ENCODE results near the gene YBX1.

Gene YBX1

GRCh38 chr1:42734201-42735035 is 52.2 kb downstream of the YBX1 start:
- DNase-seq (ENCODE audit: low read depth, low spot score) = no peak

- DNase-seq (ENCODE audit: low read depth, low spot score) = no peak
Observed at GRCh38 chr1:42735056-42735455, 52.8 kb downstream of the YBX1 start.

GRCh38 chr1:42735477-42736105 is 53.4 kb downstream of the YBX1 start:
- DNase-seq (ENCODE audit: low read depth, low spot score) = no peak

GRCh38 chr1:42736152-42736551 is 53.9 kb downstream of the YBX1 start:
- no peak for DNase-seq (ENCODE audit: low read depth, low spot score)

GRCh38 chr1:42736571-42737200 is 54.5 kb downstream of the YBX1 start:
- DNase-seq (ENCODE audit: low read depth, low spot score) = no peak

GRCh38 chr1:42737257-42737656 is 55.0 kb downstream of the YBX1 start:
- DNase-seq (ENCODE audit: low read depth, low spot score) = no peak

- no peak for DNase-seq (ENCODE audit: low read depth, low spot score)
Observed at GRCh38 chr1:42737986-42738677, 55.9 kb downstream of the YBX1 start.

GRCh38 chr1:42738678-42739226 is 56.5 kb downstream of the YBX1 start:
- no peak for DNase-seq (ENCODE audit: low read depth, low spot score)

- DNase-seq (ENCODE audit: low read depth, low spot score) = no peak
Observed at GRCh38 chr1:42739753-42740700, 57.8 kb downstream of the YBX1 start, which contains the start of gene CLDN19. CLDN19 (minus strand) TSS chr1:42740236; CDS start chr1:42740063, 173 bp downstream.

GRCh38 chr1:42740851-42741580 is 58.8 kb downstream of the YBX1 start:
- DNase-seq (ENCODE audit: low read depth, low spot score) = no peak

GRCh38 chr1:42741706-42742105 is 59.5 kb downstream of the YBX1 start:
- DNase-seq (ENCODE audit: low read depth, low spot score) = no peak

- no peak for DNase-seq (ENCODE audit: low read depth, low spot score)
Observed at GRCh38 chr1:42742141-42742540, 59.9 kb downstream of the YBX1 start.

- no peak for DNase-seq (ENCODE audit: low read depth, low spot score)
Observed at GRCh38 chr1:42742617-42743316, 60.5 kb downstream of the YBX1 start.

- no peak for DNase-seq (ENCODE audit: low read depth, low spot score)
Observed at GRCh38 chr1:42743317-42744147, 61.3 kb downstream of the YBX1 start.

GRCh38 chr1:42744148-42744413 is 61.9 kb downstream of the YBX1 start:
- no peak for DNase-seq (ENCODE audit: low read depth, low spot score)

- DNase-seq (ENCODE audit: low read depth, low spot score) = no peak
Observed at GRCh38 chr1:42745851-42746250, 63.6 kb downstream of the YBX1 start.

GRCh38 chr1:42746436-42747105 is 64.4 kb downstream of the YBX1 start:
- DNase-seq (ENCODE audit: low read depth, low spot score) = no peak

GRCh38 chr1:42747125-42747524 is 64.9 kb downstream of the YBX1 start:
- no peak for DNase-seq (ENCODE audit: low read depth, low spot score)

Data from brain pericyte (primary cell).